Measurements from ENCODE around the gene PHF20.

Gene PHF20

GRCh38 chr20:35828916-35829315 is 57.1 kb downstream of the PHF20 start:
- TF ChIP-seq, protein P1, sequence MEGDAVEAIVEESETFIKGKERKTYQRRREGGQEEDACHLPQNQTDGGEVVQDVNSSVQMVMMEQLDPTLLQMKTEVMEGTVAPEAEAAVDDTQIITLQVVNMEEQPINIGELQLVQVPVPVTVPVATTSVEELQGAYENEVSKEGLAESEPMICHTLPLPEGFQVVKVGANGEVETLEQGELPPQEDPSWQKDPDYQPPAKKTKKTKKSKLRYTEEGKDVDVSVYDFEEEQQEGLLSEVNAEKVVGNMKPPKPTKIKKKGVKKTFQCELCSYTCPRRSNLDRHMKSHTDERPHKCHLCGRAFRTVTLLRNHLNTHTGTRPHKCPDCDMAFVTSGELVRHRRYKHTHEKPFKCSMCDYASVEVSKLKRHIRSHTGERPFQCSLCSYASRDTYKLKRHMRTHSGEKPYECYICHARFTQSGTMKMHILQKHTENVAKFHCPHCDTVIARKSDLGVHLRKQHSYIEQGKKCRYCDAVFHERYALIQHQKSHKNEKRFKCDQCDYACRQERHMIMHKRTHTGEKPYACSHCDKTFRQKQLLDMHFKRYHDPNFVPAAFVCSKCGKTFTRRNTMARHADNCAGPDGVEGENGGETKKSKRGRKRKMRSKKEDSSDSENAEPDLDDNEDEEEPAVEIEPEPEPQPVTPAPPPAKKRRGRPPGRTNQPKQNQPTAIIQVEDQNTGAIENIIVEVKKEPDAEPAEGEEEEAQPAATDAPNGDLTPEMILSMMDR (IDR thresholded peaks at IDR 0.05; ENCODE audit: control insufficient read depth, insufficient read depth, low read depth, low read length, missing control alignments) = no peak
- no peak for DNase-seq (ENCODE audit: low read depth)
- H3K4me3 ChIP-seq (ENCODE audit: control insufficient read depth, low read depth, low read length) = no peak overlapping the region

DNA sequence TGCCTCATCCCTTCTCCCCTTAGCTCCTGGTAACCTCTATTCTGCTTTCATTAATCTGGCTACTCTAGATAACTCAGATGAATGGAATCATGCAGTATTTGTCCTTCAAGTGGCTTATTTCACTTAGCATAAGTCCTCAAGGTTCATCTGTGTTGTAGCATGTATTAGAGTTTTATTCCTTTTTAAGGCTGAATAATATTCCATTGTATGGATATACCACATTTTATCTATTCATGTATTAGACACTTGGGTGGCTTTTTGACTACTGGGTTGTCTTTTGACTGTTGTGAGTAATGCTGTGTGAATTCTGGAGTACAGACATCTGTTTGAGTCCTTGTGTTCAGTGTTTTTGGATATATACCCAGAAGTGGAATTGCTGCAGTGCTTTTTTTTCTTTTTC is 58.4 kb downstream of the PHF20 start:
- no peak overlapping the region for H3K4me3 ChIP-seq (ENCODE audit: control insufficient read depth, low read depth, low read length)
- TF ChIP-seq, protein P1 (IDR thresholded peaks at IDR 0.05; ENCODE audit: control insufficient read depth, insufficient read depth, low read depth, low read length, missing control alignments) = no peak
- DNase-seq (ENCODE audit: low read depth) = no peak

- no peak overlapping the region for H3K4me3 ChIP-seq (ENCODE audit: control insufficient read depth, low read depth, low read length)
- TF ChIP-seq, protein P1 (IDR thresholded peaks at IDR 0.05; ENCODE audit: control insufficient read depth, insufficient read depth, low read depth, low read length, missing control alignments) = no peak
- DNase-seq (ENCODE audit: low read depth) = no peak
Measured at GRCh38 chr20:35831029-35831428, 59.2 kb downstream of the PHF20 start.

DNA sequence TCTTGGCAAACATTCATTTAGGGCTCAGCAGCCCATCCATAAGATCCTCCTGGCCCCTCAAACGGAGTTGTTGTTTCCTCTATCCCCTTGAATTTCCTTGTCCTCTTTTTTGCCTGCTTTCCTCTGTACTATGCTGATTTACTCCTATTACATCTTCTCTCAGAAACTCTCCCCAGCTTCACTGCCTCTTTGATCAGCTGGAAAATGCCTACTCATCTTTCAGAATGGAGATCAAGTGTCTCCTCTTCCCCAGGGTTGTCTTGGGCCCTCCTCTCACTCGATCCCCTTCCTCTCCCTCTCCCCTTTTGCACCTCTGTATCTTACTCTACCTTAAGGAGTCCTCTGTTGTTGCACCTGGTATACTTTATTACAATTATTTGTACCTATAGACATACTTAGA is 60.2 kb downstream of the PHF20 start:
- no peak overlapping the region for H3K4me3 ChIP-seq (ENCODE audit: control insufficient read depth, low read depth, low read length)
- no peak for DNase-seq (ENCODE audit: low read depth)
- TF ChIP-seq, protein P1 (IDR thresholded peaks at IDR 0.05; ENCODE audit: control insufficient read depth, insufficient read depth, low read depth, low read length, missing control alignments) = no peak

DNA sequence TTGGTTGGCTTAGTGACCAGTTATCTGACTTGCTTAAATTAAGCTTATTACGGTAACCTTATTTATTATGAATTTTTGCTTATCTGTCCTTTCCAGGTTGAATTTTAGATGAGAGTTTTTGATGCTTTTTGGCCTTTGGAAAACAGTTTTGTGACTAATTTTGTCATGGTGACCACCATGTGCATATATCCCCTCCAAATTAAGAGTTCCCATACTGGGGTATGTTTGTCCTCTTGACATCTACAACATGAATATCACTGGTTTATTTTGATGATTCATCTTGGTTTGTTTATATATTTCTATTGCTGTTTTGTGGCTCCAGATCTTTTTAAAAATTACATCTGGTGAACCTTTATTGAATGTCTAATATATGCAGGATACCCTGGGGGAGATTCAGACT is 61.4 kb downstream of the PHF20 start:
- DNase-seq (ENCODE audit: low read depth) = no peak
- TF ChIP-seq, protein P1 (IDR thresholded peaks at IDR 0.05; ENCODE audit: control insufficient read depth, insufficient read depth, low read depth, low read length, missing control alignments) = no peak
- H3K4me3 ChIP-seq (ENCODE audit: control insufficient read depth, low read depth, low read length) = no peak overlapping the region

DNA sequence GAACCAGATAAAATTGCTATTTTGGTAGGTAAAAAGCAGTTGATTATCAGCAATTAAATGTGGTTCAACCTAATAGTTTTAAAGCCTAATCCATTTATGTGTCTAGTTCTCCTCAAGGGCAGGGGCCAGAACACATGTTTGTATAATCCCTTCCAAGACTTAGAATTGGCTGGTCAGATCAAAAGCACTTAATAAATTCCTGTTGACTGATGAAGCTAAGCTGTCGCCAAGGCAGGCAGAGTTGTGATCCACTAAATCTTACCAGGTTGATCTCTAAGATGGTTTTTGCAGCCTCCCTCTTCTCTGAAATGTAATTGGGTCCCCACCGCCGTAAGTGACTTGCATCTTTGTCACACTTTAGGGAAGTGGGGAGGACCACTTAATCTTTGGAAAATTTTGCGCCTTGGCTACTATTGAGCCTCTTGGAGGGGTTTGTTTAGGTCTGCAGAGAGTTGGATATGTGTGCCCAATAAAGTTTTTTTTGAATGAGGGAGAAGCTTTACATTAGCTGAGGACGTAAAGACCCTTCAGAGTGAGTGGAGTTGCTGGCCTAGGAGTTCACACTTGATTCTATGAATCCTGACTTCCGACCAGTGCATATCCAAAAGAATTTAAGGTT is 65.9 kb downstream of the PHF20 start:
- no peak for DNase-seq (ENCODE audit: low read depth)
- TF ChIP-seq, protein P1 (IDR thresholded peaks at IDR 0.05; ENCODE audit: control insufficient read depth, insufficient read depth, low read depth, low read length, missing control alignments) = no peak
- no peak overlapping the region for H3K4me3 ChIP-seq (ENCODE audit: control insufficient read depth, low read depth, low read length)

DNA sequence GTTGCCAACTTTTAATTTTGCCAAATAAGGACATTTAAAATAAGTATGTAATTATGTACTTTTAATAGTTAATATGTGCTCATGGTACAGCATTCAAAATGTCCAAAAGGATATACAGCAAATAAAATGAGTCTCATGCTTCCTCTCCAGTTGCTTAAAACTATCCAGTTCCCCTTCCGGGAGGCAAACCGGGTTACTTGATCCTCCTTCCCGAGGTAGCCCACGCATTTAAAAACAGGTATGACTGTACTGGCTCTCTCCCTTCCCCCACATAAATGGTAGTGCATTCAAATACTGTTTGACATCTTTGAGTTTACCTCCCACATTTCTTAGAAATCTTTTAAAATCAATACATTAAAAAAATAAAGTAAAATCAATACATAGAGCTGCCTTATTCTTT is 66.4 kb downstream of the PHF20 start:
- no peak for DNase-seq (ENCODE audit: low read depth)
- TF ChIP-seq, protein P1 (IDR thresholded peaks at IDR 0.05; ENCODE audit: control insufficient read depth, insufficient read depth, low read depth, low read length, missing control alignments) = no peak
- H3K4me3 ChIP-seq (ENCODE audit: control insufficient read depth, low read depth, low read length) = no peak overlapping the region
